ENCODE results near the gene SLC35D1.
"Not testable (repeated sequence)": the region's sequence is repeated elsewhere in the genome, so short reads cannot be mapped to it uniquely, and the experiment has no call there.

The SLC35D1 gene

DNA sequence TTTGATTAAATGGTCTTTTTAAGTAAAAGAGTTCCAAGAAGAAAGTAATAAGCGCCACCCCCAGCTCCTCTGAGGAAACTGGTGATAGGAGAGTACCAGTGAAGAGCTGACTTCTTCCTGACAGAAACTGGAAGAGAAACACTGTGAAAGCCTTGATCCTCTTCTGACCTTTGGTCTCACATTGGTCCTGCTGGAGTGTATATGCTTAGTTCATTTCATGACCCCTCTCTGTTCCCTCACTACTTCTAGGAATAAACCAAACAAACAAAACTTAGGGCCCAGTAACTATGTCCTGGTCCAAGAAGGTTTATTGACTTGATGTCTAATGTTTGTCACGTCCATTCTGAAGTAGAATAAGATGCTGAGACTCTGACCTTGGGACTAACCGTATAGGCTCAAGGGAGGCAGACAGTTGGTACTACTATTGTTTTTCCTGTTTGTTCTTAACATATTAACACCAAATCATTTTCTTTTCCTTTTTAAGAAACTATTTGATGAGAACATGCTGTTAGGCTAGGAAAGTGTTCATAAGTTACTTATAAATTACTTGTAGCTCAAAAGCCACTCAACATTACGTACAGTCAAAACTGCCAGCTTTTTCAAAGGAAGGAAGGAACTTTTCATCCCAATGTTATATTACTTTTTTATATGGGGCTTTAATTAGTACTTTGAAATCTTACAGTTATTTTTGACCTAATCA lies 71.2 kb downstream of the SLC35D1 start:
- DNase-seq: peak; percentile 10

DNA sequence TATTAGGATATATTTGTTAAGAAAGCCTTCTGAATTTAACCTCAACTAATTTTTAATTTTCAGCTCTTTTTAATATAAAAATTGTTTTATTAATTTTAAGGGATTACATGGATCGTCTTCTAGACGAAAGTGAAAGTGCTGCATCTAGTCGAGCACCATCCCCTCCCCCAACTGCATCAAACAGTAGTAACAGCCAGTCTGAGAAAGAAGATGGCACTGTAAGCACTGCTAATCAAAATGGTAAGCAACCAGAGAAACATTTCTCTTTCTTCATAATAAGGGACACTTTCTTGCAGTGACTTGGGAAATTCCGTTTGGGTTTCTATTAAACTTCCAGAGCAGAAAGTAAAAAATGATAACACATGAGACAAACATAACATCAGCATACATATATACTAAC lies 72.3 kb downstream of the SLC35D1 start:
- peak; percentile 19 for DNase-seq

DNA sequence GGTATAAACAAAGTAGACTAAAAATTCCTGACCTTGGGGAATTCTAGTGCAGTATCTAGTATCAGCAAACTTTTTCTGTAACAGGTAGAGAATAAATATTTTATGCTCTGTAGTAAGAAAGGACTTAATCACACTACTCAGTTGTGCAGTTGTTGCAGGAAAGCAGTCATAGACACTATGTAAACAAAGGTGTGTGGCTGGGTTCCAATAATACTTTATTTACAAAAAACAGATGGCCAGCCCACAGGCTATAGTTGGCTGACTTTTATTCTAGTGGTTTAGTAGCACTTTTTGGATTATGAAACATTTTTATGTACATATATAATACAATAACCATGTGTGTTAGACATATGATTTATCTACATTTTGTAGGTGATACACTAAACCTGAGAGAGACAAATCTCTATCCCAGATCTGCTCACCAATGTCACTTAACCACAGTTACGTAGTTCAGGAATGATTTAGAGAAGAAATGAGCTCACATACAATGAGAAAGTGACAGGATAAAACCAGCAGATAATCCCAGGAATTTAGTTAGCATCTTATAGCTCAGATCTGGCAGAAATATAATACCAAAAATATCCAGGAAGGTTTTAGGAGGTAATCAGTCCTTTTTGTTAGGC lies 73.1 kb downstream of the SLC35D1 start:
- no peak for DNase-seq

- not testable (repeated sequence) for DNase-seq
Observed at GRCh38 chr1:66979621-66980020, 74.3 kb downstream of the SLC35D1 start.

DNA sequence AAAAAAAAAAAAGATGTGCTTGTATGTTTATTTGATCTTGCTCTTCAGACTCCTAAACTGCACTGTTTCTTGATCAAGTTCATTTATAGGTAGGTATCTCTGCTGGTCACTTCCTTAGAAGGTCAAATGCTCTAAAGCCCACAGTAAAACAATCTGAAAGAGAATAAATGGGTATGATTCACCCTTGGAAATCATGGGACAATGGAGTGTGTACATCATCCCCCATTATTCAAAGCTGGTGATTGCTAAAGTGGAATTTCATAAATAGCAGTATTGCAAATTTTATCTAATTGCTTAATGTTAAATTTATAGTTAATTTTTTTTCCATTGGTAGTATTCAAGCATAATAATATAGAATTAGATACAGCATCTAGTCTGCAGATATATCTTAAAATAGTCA lies 75.7 kb downstream of the SLC35D1 start:
- peak; percentile 50 for DNase-seq

DNA sequence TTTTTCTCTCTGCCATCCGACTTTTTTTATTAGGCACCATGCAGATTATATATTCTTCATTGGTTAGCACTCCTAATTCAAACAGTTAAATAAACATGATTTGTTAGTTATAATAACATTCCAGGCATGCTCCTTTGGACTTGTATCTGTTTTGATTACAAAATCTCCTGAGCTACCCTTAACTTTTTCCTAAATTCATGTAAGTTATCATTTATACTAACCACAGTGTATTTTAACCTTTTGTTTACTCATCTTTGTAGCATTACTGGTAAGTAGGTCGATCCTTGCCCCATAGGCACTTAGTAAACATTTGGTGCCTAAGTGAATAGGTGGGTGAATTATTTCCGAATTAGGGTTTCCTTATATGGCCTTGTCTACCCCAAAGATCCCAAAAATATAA lies 85.4 kb downstream of the SLC35D1 start:
- no peak for DNase-seq

DNA sequence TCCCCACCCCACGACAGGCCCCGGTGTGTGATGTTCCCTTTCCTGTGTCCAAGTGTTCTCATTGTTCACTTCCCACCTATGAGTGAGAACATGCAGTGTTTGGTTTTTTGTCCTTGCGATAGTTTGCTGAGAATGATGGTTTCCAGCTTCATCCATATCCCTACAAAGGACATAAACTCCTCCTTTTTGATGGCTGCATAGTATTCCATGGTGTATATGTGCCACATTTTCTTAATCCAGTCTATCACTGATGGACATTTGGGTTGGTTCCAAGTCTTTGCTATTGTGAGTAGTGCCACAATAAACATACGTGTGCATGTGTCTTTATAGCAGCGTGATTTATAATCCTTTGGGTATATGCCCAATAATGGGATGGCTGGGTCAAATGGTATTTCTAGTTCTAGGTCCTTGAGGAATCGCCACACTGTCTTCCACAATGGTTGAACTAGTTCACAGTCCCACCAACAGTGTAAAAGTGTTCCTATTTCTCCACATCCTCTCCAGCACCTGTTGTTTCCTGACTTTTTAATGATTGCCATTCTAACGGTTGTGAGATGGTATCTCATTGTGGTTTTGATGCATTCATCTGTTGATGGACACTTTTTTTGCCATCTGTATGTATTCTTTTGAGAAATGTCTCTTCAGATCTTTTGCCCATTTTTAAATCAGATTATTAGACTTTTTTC lies 87.6 kb downstream of the SLC35D1 start:
- DNase-seq: not testable (repeated sequence)

GRCh38 chr1:66957938-66958337 lies 96.0 kb downstream of the SLC35D1 start:
- DNase-seq: no peak

GRCh38 chr1:66954208-66954607 lies 99.7 kb downstream of the SLC35D1 start:
- DNase-seq: no peak

DNA sequence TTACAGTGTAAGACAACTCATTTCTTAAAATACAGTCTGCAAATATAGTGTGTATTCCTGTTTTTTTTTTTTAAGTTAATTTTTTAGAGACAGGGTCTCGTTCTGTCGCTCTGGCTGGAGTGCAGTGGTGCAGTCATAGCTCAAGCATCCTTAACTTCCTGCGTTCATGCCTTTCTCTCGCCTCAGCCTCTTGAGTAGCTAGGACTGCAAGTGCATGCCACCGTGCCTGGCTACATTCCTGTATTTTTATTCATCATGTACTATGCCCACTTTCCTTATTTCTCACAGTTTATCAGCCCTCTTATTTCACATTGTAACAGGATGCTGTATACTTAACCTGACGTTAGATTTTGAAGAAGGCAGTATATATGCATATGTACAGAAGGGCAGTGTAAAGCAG lies 102.4 kb downstream of the SLC35D1 start:
- no peak for DNase-seq

Measured in inflammatory macrophage treated with lipopolysaccharide for 4 hours (primary cell).